H9 (cell line): Measurements from ENCODE around the gene ARMH1. TPM values are rescaled to one million over a fixed set of nuclear protein-coding genes. Genes with fewer than 3 reads are reported as not detected.

Experiments
- DNase-seq: peaks from one replicate; pipeline ENCODE4 v3.0.0-alpha.2; 2017
- H2AFZ ChIP-seq: one replicate; pipeline ENCODE4 v1.6.1; 2013; ENCODE audit warnings: mild to moderate bottlenecking, low read length, control low read depth, moderate library complexity
- H2AK5ac ChIP-seq: 2 replicates; pipeline ENCODE4 v1.6.1; 2013; ENCODE audit warnings: low read length, control low read depth, mixed read lengths; ENCODE audit not compliant: insufficient read length
- H2BK120ac ChIP-seq: one replicate; pipeline ENCODE4 v1.6.1; 2013; ENCODE audit warnings: low read depth, mild to moderate bottlenecking, low read length, control low read depth, inconsistent platforms; ENCODE audit not compliant: poor library complexity, severe bottlenecking
- H2BK12ac ChIP-seq: 2 replicates; pipeline ENCODE4 v1.6.1; 2013; ENCODE audit warnings: low read length, control low read depth, mixed read lengths, low read depth; ENCODE audit not compliant: insufficient read length
- H2BK15ac ChIP-seq: 2 replicates; pipeline ENCODE4 v1.6.1; 2013; ENCODE audit warnings: low read depth, low read length, control low read depth
- H2BK20ac ChIP-seq: one replicate; pipeline ENCODE4 v1.6.1; 2013; ENCODE audit warnings: low read depth, mild to moderate bottlenecking, low read length, control low read depth, inconsistent platforms; ENCODE audit not compliant: poor library complexity, severe bottlenecking
- H2BK5ac ChIP-seq: 2 replicates; pipeline ENCODE4 v1.6.1; 2013; ENCODE audit warnings: low read length, control low read depth, mixed read lengths; ENCODE audit not compliant: insufficient read length
- H3K14ac ChIP-seq: 2 replicates; pipeline ENCODE4 v1.6.1; 2013; ENCODE audit warnings: low read length, control low read depth; ENCODE audit not compliant: insufficient read depth
- H3K18ac ChIP-seq: 2 replicates; pipeline ENCODE4 v1.6.1; 2013; ENCODE audit warnings: low read depth, mild to moderate bottlenecking, mixed read lengths, low read length, control low read depth; ENCODE audit not compliant: insufficient read length
- H3K23ac ChIP-seq: 2 replicates; pipeline ENCODE4 v1.6.1; 2013; ENCODE audit warnings: low read length, control low read depth, mixed read lengths, low read depth; ENCODE audit not compliant: insufficient read length
- H3K23me2 ChIP-seq: 2 replicates; pipeline ENCODE4 v1.6.1; 2013; ENCODE audit warnings: low read depth, mild to moderate bottlenecking, mixed read lengths, low read length, control low read depth; ENCODE audit not compliant: insufficient read length, poor library complexity, severe bottlenecking
- H3K27ac ChIP-seq: 2 replicates; pipeline ENCODE4 v1.5.1; 2013; ENCODE audit warnings: low read length, control low read depth, mixed read lengths, low read depth; ENCODE audit not compliant: insufficient read length
- H3K27me3 ChIP-seq: 2 replicates; pipeline ENCODE4 v1.6.1; 2013; ENCODE audit warnings: low read length, control low read depth, inconsistent platforms; ENCODE audit not compliant: insufficient read depth
- H3K4ac ChIP-seq: 2 replicates; pipeline ENCODE4 v1.6.1; 2013; ENCODE audit warnings: low read depth, mild to moderate bottlenecking, control low read depth, inconsistent platforms, low read length, moderate library complexity
- H3K4me1 ChIP-seq: 2 replicates; pipeline ENCODE4 v1.6.1; 2013; ENCODE audit warnings: low read length, control low read depth, inconsistent platforms; ENCODE audit not compliant: insufficient read depth
- H3K4me2 ChIP-seq: 2 replicates; pipeline ENCODE4 v1.6.1; 2013; ENCODE audit warnings: low read length, control low read depth, mixed read lengths; ENCODE audit not compliant: insufficient read length, insufficient read depth
- H3K56ac ChIP-seq: 2 replicates; pipeline ENCODE4 v1.6.1; 2013; ENCODE audit warnings: low read depth, mild to moderate bottlenecking, mixed read lengths, low read length, control low read depth; ENCODE audit not compliant: insufficient read length
- H3K79me1 ChIP-seq: 2 replicates; pipeline ENCODE4 v1.6.1; 2013; ENCODE audit warnings: low read depth, mild to moderate bottlenecking, moderate library complexity, low read length, control low read depth, inconsistent platforms; ENCODE audit not compliant: insufficient read depth, poor library complexity, severe bottlenecking
- H3K79me2 ChIP-seq: 2 replicates; pipeline ENCODE4 v1.6.1; 2013; ENCODE audit warnings: low read length, control low read depth, inconsistent platforms; ENCODE audit not compliant: insufficient read depth
- H3K9ac ChIP-seq: 2 replicates; pipeline ENCODE4 v1.6.1; 2013; ENCODE audit warnings: low read length, control low read depth, mixed read lengths; ENCODE audit not compliant: insufficient read length; ENCODE audit errors: extremely low read depth
- H3K9me3 ChIP-seq: one replicate; pipeline ENCODE4 v1.6.1; 2013; ENCODE audit warnings: low read depth, low read length, inconsistent platforms; ENCODE audit not compliant: control insufficient read depth
- H3T11ph ChIP-seq: one replicate; pipeline ENCODE4 v1.6.1; 2013; ENCODE audit warnings: mild to moderate bottlenecking, low read length, control low read depth, inconsistent platforms
- H4K20me1 ChIP-seq: one replicate; pipeline ENCODE4 v1.6.1; 2013; ENCODE audit not compliant: control insufficient read depth, insufficient read length, insufficient read depth
- H4K5ac ChIP-seq: 2 replicates; pipeline ENCODE4 v1.6.1; 2013; ENCODE audit warnings: low read depth, mild to moderate bottlenecking, mixed read lengths, low read length, control low read depth; ENCODE audit not compliant: insufficient read length
- H4K8ac ChIP-seq: replicated peaks from 2 replicates; pipeline ENCODE4 v1.6.1; 2013; ENCODE audit warnings: low read length, control low read depth, mixed read lengths, low read depth; ENCODE audit not compliant: insufficient read length
- H4K91ac ChIP-seq: 2 replicates; pipeline ENCODE4 v1.6.1; 2013; ENCODE audit warnings: low read depth, mild to moderate bottlenecking, moderate library complexity, mixed read lengths, low read length, control low read depth; ENCODE audit not compliant: insufficient read length
- H3K27ac Mint-ChIP-seq, 3 experiments: 2 replicates in 2 of 3; 3 replicates in 1 of 3; pipeline ENCODE4 v1.8.0; 2020 to 2021; ENCODE audit warnings: mixed read lengths in 3 of 3, mild to moderate bottlenecking in 1 of 3, moderate library complexity in 1 of 3
- H3K27me3 Mint-ChIP-seq: 2 replicates; pipeline ENCODE4 v1.8.0; 2021; ENCODE audit warnings: low read depth, mild to moderate bottlenecking, moderate library complexity, mixed read lengths
- H3K36me3 Mint-ChIP-seq, 3 experiments: 2 replicates in 2 of 3; 3 replicates in 1 of 3; pipeline ENCODE4 v1.8.0; 2020 to 2021; ENCODE audit warnings: low read depth in 3 of 3, mixed read lengths in 3 of 3; ENCODE audit not compliant: insufficient read depth in 1 of 3
- H3K4me1 Mint-ChIP-seq, 2 experiments: 2 replicates each; pipeline ENCODE4 v1.8.0; 2020; ENCODE audit warnings: mixed read lengths in 2 of 2
- H3K4me3 Mint-ChIP-seq, 2 experiments: 2 replicates in 1 of 2; 3 replicates in 1 of 2; pipeline ENCODE4 v1.8.0; 2020 to 2021; ENCODE audit warnings: mild to moderate bottlenecking in 2 of 2, mixed read lengths in 2 of 2, moderate library complexity in 1 of 2
- H3K9me3 Mint-ChIP-seq, 2 experiments: 2 replicates in 1 of 2; 3 replicates in 1 of 2; pipeline ENCODE4 v1.8.0; 2020; ENCODE audit warnings: mild to moderate bottlenecking in 2 of 2, mixed read lengths in 2 of 2, moderate library complexity in 1 of 2
- WGBS: extraction: QIAGEN DNeasy Blood & Tissue Kit; methylation state at CpG from one replicate; pipeline ENCODE4 v1.1.7; 2013; ENCODE audit warnings: missing lambda C conversion rate, low lambda C conversion rate, mixed read lengths; ENCODE audit not compliant: insufficient read length; ENCODE audit errors: extremely low coverage; 5-methylcytosine and 5-hydroxymethylcytosine counted together
- total RNA-seq: library from RNA; stranded (reverse); gene quantifications from 2 replicates; pipeline ENCODE4 v1.2.1, GENCODE V29; 2021
- TF ChIP-seq, protein P1 (sequence below): fragments of 200-600 bp; sonication (generic); conservative IDR thresholded peaks from 3 replicates; pipeline ENCODE4 v1.8.0; 2021; ENCODE audit warnings: antibody characterized with exemption, mild to moderate bottlenecking

Gene ARMH1
- total RNA-seq, 1 experiment from 2014 or later = 1.0 TPM

- Histone ChIP-seq H3K23ac (no peak overlapping the region), H4K91ac (no peak overlapping the region), H3K56ac (peak overlapping the region; percentile 27), H3K9me3 (no peaks in the 10 kb centered on the region), H3K4me1 (no peaks in the 10 kb centered on the region), H4K5ac (peak overlapping the region; percentile 64), H3K14ac (no peak overlapping the region), H3K9ac (no peak overlapping the region), H2AFZ (no peak overlapping the region), H3K79me2 (no peaks in the 10 kb centered on the region), H2BK20ac (no peak overlapping the region), H2BK12ac (no peak overlapping the region), H2AK5ac (no peak overlapping the region), H3K4ac (no peak overlapping the region; the same call in 1 of the 2 replicates), H4K8ac (peak overlapping the region; percentile 58), H2BK120ac (no peak overlapping the region), H3T11ph (peak overlapping the region; percentile 85), H3K27ac (peak overlapping the region; percentile 79), H3K4me2 (no peak overlapping the region), H2BK5ac (peak overlapping the region; percentile 97), H3K27me3 (no peaks in the 10 kb centered on the region), H2BK15ac (no peak overlapping the region), H3K79me1 (no peaks in the 10 kb centered on the region), H4K20me1 (no peaks in the 10 kb centered on the region), H3K23me2 (no peaks in the 10 kb centered on the region), H3K18ac (peak overlapping the region; percentile 89)
- TF ChIP-seq, protein P1, sequence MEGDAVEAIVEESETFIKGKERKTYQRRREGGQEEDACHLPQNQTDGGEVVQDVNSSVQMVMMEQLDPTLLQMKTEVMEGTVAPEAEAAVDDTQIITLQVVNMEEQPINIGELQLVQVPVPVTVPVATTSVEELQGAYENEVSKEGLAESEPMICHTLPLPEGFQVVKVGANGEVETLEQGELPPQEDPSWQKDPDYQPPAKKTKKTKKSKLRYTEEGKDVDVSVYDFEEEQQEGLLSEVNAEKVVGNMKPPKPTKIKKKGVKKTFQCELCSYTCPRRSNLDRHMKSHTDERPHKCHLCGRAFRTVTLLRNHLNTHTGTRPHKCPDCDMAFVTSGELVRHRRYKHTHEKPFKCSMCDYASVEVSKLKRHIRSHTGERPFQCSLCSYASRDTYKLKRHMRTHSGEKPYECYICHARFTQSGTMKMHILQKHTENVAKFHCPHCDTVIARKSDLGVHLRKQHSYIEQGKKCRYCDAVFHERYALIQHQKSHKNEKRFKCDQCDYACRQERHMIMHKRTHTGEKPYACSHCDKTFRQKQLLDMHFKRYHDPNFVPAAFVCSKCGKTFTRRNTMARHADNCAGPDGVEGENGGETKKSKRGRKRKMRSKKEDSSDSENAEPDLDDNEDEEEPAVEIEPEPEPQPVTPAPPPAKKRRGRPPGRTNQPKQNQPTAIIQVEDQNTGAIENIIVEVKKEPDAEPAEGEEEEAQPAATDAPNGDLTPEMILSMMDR = no peak
- peak overlapping the region in 1 of 2 experiments; percentile 27; a peak in 1 of 5 replicates for H3K4me3 Mint-ChIP-seq
- peaks cover 12 to 16% of the 10 kb centered on the region in 2 experiments for H3K4me1 Mint-ChIP-seq
- WGBS = no CpG with 5 or more reads among the region's 14 CpGs
- H3K27me3 Mint-ChIP-seq = no peaks in the 10 kb centered on the region; the same call in 1 of the 2 replicates
- no peaks in the 10 kb centered on the region for H3K9me3 Mint-ChIP-seq
- peak overlapping the region; percentile 76 to 99 (median 98); a peak in 6 of 7 replicates for H3K27ac Mint-ChIP-seq
- H3K36me3 Mint-ChIP-seq = no peaks in the 10 kb centered on the region
- DNase-seq = peak; percentile 90
Observed at GRCh38 chr1:44721485-44722361, 47.2 kb downstream of the ARMH1 start.
